ENCODE data around the gene CMIP.

- no peak for TF ChIP-seq POLR2A (IDR thresholded peaks at IDR 0.05)
- no peak for TF ChIP-seq CTCF (IDR thresholded peaks at IDR 0.05)
Measured at GRCh38 chr16:81527477-81528178, 83.0 kb downstream of the CMIP start.

All from Peyer's patch (tissue), 4 donors.